ENCODE data around the gene KLHL40.

KLHL40 gene

DNA sequence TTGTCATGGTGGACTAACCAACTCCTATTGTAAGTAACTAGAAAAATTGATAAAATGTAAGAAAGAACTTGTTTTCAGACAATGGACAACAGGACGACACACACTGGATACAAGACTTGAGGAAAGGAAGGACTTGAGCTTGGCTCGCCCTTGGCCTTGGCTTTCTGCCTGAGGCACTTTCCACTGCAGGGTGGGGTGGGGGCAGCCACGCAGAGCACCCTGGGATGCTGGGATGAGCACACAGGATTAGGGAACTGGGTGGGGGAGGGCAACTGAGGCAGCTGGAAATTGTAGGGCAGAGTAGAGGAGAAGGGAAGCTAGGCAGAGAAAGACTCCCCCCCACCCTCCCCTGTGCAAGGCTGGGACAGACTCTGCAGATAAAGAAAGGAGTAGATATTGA is 42.7 kb downstream of the KLHL40 start:
- no peak for DNase-seq

DNA sequence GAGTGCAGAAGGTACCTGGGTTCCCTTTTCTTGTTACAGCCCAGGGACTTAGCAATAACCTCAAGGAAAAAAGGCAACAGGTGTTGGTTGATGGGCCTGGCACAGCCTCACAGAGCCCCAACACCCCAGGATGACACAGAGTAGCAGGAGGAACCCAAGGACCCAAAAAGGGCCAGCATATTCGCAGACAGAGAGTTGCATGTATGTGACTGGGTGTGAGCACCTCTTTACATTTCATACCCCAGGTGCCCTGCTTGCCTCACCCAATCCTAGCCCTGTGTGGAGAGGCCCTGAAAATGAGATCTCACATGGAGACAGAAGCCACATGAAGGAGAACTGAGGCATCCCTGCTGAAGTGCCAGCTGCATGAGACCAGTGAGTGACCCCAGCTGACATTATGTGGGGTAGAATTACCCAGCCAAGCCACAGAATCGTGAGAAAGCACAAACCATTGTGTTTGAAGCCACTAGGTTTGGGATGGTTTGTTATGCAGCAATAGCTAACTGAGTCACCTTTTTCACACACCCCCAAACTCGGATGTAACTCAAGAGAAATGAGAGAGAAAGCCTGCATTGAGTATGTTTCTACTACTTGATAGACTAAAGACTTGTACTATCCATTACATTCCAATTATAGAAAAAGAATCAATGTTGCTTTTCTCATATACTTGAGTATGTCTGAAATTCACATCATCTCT is 43.5 kb downstream of the KLHL40 start:
- no peak for DNase-seq

- DNase-seq: no peak
Observed at GRCh38 chr3:42729404-42730145, 44.2 kb downstream of the KLHL40 start.

DNA sequence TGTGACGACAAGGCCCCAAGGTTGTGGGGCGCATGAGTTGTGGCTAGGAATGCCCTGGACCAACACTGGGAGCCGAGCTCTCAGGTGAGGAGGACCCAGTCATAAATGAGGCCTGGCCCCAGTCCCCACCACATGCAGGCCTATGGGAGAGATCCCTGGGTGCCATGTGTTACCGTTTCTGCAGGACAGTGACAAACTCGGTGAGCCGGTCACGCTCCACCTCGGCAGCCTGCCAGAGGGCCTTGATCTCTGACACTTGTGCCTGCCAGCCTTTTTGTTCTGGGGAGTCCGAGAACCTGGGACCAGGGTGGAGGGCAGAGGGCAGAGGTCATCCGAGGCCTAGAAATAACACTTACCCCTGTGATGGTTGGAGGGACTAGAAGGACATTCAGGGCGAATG is 45.0 kb downstream of the KLHL40 start:
- DNase-seq: no peak

DNA sequence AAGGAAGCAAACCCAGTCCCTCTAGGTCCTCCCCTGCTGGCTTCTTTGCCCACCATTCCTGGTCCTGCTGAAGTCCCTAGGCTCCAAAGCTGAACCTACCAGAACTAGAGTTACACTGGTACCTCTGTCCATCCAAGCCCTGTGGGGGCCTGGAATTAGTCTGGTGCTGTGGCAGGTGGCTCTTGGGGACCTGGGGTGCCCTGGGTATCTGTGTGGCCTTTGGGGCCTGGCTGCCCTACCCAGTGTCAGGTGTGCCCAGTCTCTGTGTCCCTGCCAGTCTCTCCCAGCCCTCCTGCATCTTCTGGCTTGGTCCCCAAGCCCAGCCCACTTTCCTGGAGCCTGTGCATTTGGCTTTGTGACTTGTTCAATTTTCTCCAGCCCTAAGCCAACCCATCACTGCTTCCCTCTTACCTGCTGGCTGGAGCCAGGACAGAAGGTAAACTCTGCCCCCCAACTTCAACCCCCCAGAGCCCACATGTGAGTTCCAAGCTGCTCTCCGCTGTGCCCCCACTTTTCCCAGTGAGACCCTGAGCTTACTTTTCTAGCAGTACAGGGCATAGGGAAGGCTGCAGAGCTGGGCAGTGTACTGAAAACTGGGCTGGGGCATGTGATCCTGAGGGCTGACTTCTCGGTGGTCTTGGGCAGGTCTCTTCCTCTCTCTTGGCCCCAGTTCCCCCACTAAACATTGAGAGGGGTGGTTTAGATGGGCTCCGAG is 45.5 kb downstream of the KLHL40 start:
- DNase-seq: no peak

DNA sequence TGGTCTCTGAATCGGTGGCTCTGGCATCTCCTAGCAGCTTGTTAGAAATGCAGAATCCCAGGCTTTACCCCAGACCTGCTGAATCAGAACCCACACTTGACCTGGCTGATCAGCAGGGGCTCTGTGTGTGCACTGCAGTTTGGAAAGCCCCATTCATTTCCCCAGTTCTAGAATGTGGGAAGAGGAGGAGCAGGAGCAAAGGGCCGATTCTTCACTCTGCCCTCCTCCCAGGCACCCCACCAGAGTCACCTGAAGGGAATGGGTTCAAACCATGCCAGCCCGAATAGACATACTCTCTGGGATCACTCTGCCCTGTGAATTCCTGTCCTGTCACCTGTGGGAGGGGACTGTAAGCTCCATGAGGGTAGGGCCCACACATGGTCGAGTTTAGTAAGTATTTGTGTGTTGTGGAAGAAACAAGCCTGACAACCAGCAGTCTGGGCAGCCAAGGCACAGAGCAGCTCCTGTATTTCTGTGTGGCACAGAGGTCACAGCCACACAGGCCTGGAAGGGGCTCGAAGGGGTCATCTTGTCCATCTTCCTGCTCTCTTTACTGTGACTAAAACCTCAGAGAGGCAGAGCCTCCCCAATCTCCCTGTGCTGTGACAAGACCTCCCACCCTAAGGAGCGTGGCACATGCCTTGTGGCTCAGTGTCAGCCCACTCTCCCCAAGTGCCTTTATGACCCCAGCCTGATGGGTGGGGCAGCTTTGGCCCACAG is 46.3 kb downstream of the KLHL40 start:
- DNase-seq: no peak

GRCh38 chr3:42732196-42732828 is 47.0 kb downstream of the KLHL40 start:
- no peak for DNase-seq

DNA sequence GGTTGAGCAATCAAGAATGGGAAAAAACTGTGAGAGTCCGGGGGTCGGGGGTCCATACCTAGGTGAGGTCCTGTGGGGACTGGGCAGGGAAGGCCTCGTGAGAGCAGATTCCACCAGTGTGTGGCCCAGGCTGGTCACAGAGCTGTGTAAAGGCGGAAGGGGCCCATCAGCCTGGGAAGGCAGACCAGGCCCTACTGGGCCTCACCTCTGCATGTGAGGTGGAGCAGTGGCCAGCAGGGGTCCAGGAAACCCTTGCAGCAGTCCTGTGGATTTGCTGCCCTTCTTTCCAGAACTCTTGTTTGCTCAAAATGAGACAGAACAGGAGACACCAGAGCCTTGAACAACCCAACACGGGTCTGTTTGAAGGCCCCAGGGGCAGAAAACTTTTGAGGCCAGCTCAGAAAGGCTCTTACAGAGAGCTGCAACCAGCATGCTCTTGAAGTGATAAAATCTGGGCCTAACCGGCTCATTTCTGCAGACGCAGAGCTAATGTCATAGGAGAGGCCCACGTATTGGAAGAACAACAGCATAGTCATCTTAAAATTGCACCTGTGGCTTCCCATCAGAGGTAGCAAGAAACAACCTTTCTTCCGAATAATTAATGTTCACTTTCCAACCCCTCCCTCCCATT is 47.6 kb downstream of the KLHL40 start:
- DNase-seq: no peak

DNA sequence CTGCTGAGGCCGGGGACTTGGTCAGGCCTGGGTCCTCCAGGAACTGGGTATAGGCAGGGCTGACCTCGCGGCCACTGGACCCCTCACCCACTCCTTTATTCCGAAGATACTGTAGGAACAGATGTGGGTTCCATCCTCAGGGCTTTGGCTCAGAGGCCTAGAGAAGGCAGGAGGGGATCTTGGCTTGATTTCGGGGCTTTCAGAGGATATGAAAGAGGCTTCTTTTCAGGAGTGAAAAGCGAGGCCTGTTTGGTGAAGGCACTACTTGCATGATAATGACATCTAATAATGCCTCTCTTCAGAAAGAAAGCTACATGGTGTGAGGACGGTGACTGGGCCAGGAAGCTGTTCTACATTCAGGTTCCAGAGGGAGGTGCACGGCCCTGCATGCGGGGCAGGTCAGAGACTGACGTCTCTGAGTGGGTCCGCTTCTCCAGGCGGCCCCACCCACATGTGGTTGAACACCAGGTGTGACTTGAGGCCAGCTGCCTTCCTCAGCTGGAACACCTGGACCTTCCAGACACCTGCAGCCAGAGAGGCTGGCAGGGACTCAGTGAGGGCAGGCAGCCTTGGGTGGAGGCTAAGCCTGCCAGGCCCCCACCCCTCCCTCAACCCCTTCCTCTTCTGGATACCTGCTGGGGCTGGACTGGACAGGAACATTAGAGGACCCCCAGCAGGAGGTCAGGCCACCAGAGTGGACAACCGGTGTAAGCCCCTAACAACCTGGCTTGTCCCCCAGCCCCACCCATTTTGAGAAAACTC is 48.3 kb downstream of the KLHL40 start:
- DNase-seq: no peak

- DNase-seq: no peak
Observed at GRCh38 chr3:42734263-42734860, 49.0 kb downstream of the KLHL40 start.

- DNase-seq: no peak
Observed at GRCh38 chr3:42735019-42735418, 49.7 kb downstream of the KLHL40 start.

DNA sequence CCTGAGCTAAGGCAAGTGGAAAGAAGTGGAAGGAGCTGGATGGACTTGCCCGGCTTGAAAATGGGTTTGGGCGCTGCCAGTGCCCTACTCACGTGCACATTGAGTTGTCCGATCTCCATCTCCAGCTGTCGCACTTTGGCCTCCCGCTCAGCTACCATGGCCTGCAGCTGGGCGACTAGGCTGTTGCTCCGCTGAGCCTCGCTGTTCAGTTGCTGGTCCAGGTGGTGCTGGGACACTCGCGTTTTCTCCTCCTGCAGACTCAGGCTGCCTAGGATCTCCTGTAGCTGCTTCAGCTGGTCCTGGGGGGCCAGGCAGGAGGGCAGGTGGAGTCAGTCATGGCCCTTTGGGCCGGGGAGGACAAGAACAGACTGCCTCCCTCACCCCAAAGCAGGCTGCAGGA is 50.3 kb downstream of the KLHL40 start:
- no peak for DNase-seq

GRCh38 chr3:42736081-42736480 is 50.7 kb downstream of the KLHL40 start:
- no peak for DNase-seq

DNA sequence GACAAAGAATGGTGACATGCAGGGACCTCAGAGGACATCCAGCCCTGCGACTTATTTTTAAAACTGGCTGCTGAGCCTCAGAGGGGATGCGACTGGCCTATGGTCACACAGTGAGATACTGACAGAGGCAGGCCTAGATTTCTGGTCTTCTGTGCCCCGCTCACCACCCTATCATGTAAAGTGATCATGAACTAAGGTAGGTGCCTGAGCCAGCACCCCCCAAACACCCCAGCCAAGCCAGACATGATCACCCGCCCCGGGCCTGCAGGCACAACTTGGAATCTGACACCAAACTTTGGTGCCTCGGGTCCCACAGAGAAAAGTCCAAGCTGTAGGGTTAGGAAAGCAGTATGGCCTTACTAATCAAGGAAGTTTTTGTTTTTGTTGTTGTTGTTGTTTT is 51.2 kb downstream of the KLHL40 start:
- DNase-seq: no peak

DNA sequence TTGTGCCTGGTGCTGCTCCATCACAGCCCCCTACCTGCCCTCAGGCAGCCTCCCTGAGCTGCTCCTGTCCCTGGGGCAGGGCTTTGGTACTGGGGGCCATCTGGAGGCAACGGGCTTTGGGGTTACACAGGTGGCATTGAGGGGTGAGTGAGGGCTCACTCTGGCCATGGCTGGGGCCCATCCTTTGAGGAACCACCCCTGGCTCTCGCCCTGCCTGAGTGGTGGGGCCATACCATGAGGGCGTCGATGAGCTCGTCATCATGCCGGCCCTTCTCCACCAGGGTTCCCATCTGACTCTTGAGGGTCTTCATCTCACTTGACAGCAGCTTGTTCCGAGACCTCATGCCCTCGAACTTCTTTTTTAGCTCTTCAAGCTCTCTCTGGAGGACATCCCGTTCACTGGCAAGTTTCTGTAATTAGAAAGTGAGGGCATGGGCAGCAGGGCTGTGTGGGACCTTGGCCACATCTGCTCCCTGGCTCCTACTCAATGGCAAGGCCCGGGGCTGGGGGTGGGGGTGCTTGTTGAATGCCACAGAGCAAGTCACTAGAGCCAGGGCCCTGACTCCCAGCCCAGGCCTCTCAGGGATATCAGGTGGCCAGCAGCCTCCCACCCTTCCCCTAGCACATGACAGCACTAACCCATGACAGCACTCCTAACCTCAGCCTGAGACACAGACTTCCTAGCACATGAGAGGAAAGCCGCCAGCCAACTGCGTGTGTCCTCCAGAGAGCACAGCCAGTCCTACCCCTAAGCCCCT is 54.2 kb downstream of the KLHL40 start:
- DNase-seq: no peak

DNA sequence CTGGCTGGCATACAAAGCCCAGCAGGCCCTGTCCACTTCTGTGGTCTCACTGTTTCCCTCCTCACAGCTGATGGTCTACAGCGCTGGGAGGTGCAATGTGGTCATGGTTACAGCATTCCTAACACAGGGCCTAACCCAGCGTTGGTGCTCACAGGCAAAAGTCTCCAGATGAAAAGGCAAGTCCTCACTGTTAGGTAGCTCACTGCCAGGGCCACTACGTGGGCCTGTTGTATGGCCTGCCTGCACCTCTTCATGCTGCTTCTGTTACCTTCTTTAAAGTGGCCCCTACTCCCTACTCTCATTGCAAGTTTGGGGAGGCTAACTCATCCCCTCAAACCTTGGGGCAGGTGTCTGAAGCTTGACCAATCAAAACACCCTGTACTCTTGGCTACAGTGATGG is 56.5 kb downstream of the KLHL40 start:
- no peak for DNase-seq

All from NCI-H2107 (cell line).